ENCODE measurements around the gene FBXW11.

DNA sequence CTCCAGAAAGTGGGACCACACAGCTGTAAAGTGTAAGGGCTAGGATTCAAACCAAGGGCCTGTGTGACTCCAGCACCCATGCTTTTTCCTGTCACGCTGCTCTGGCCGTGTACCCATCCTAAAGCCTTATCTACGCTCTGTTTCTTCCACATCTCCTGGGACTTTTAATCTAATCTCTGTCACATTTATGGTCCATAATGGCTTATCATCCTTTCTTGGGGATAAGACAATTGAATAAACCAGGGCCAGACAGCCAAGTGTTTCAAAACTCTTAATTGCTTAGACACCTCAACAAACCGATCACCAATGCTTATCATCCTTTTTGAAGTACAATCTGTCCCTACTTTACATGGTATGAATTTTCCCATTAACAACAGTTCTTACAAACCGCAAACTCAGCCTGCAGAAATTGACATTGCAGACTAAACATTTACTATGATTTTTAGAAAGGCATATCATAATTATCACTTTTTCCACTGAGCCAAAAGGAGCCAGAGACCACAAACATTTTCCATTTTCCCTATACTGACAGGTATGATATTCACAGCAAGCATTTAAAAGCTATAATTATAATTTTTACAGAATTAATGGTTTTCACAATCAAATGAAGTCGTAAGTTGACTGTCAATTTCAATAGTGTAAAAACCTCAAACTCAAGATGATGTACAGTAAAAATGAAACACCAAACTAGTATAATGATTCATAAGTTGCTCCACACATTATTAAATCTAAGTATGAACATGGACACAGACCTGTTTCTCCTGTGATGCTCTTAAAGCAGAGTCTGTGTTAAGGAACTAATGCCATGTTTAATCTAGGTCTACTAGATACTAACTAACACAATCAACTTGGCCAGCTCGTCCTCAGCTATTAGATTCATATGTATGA is 99.5 kb downstream of the FBXW11 start:
- TF ChIP-seq POLR2A (IDR thresholded peaks at IDR 0.05; ENCODE audit: low read depth, low read length), result no peak
- TF ChIP-seq POLR2AphosphoS5 (IDR thresholded peaks at IDR 0.05; ENCODE audit: low read depth, low read length), result no peak
- no peak for TF ChIP-seq TAF1 (IDR thresholded peaks at IDR 0.05; ENCODE audit: borderline replicate concordance, low read depth, low read length)

Measured in GM12892 (cell line).